Tibial nerve (tissue), 4 donors: ENCODE results near the gene ZNF32. TPM values are rescaled to one million over a fixed set of nuclear protein-coding genes. Genes with fewer than 3 reads are reported as not detected.

ENCODE experiments used
- DNase-seq, 2 donors: peaks; one replicate each; pipeline ENCODE4 v3.0.0-alpha.2; 2019; ENCODE audit warnings: low spot score in 2 of 2
- H3K27ac ChIP-seq, 4 donors: fragments of 200-600 bp; sonication (generic) in 3 of 4; one replicate each; pipeline ENCODE4 v1.5.1; 2017 to 2019; ENCODE audit warnings: mild to moderate bottlenecking in 1 of 4
- H3K27me3 ChIP-seq, 2 donors: fragments of 200-600 bp; sonication (generic) in 1 of 2; one replicate each; pipeline versions ENCODE4 v1.5.1 to v1.6.0; 2017 to 2019
- H3K36me3 ChIP-seq, 3 donors: fragments of 200-600 bp; sonication (generic); one replicate each; pipeline ENCODE4 v1.5.1; 2018 to 2019
- H3K4me1 ChIP-seq, 4 donors: fragments of 200-600 bp; sonication (generic) in 3 of 4; one replicate each; pipeline ENCODE4 v1.5.1; 2017 to 2019
- H3K4me3 ChIP-seq, 4 donors: fragments of 200-600 bp; sonication (generic) in 3 of 4; one replicate each; pipeline ENCODE4 v1.5.1; 2017 to 2019; ENCODE audit warnings: mild to moderate bottlenecking in 1 of 4, moderate library complexity in 1 of 4
- H3K9me3 ChIP-seq, 4 donors: fragments of 200-600 bp; sonication (generic) in 3 of 4; one replicate each; pipeline ENCODE4 v1.5.1; 2017 to 2019
- CTCF ChIP-seq, 5 experiments: fragments of 200-600 bp in 3 of 5; fragments of 450-650 bp in 2 of 5; sonication (generic) in 3 of 5; IDR thresholded peaks; one replicate each; pipeline ENCODE4 v1.5.1; 2016 to 2019; ENCODE audit warnings: antibody characterized with exemption in 5 of 5, mild to moderate bottlenecking in 3 of 5, moderate library complexity in 2 of 5
- EP300 ChIP-seq, 2 donors: sonication (generic); formaldehyde crosslinking; IDR thresholded peaks; one replicate each; pipeline ENCODE4 v1.6.1; 2017; ENCODE audit warnings: antibody characterized with exemption in 2 of 2, mild to moderate bottlenecking in 1 of 2
- POLR2A ChIP-seq, 2 donors: fragments of 450-650 bp; IDR thresholded peaks; one replicate each; pipeline ENCODE4 v1.6.1; 2017; ENCODE audit warnings: antibody characterized with exemption in 2 of 2, mild to moderate bottlenecking in 2 of 2, moderate library complexity in 2 of 2
- WGBS, 2 donors: methylation state at CpG; one replicate each; pipeline ENCODE4 v1.1.5; 2018; 5-methylcytosine and 5-hydroxymethylcytosine counted together
- total RNA-seq, 4 donors: library from RNA; depleted of rRNA; stranded (reverse); fragments of >200 nt; gene quantifications; one replicate each; pipeline ENCODE4 v1.1.0, GENCODE V29; 2016

The ZNF32 gene
- total RNA-seq, 4 donors from 2014 or later: 33.6 to 66.1 (median 52.5) TPM

- no peak for TF ChIP-seq CTCF (IDR thresholded peaks at IDR 0.05)
- no peak for TF ChIP-seq EP300 (IDR thresholded peaks at IDR 0.05)
- no peak for TF ChIP-seq POLR2A (IDR thresholded peaks at IDR 0.05)
- WGBS, 2 donors: 86 to 90% methylated on average over 6 of the region's 6 CpGs
Observed at GRCh38 chr10:43681721-43682120, 33.0 kb upstream of the ZNF32 start.

GRCh38 chr10:43681220-43681619 lies 32.5 kb upstream of the ZNF32 start:
- Histone ChIP-seq H3K9me3 (no peaks in the 10 kb centered on the region), H3K27ac (no peak overlapping the region), H3K4me3 (no peak overlapping the region), H3K27me3 (no peaks in the 10 kb centered on the region), H3K4me1 (peaks cover 0 to 7% (median 0%) of the 10 kb centered on the region in 4 donors), H3K36me3 (no peaks in the 10 kb centered on the region)
- TF ChIP-seq CTCF (IDR thresholded peaks at IDR 0.05) (no peak), EP300 (IDR thresholded peaks at IDR 0.05) (no peak), POLR2A (IDR thresholded peaks at IDR 0.05) (no peak)
- no peak for DNase-seq
- WGBS, 2 donors: 70 to 75% methylated on average over 7 of the region's 7 CpGs

More at GRCh38 chr10:43681721-43682120, 33.0 kb upstream of the ZNF32 start:
- Histone ChIP-seq H3K4me3 (no peak overlapping the region), H3K4me1 (peaks cover 0 to 7% (median 0%) of the 10 kb centered on the region in 4 donors), H3K9me3 (no peaks in the 10 kb centered on the region), H3K36me3 (no peaks in the 10 kb centered on the region), H3K27ac (no peak overlapping the region), H3K27me3 (no peaks in the 10 kb centered on the region)
- DNase-seq: no peak

DNA sequence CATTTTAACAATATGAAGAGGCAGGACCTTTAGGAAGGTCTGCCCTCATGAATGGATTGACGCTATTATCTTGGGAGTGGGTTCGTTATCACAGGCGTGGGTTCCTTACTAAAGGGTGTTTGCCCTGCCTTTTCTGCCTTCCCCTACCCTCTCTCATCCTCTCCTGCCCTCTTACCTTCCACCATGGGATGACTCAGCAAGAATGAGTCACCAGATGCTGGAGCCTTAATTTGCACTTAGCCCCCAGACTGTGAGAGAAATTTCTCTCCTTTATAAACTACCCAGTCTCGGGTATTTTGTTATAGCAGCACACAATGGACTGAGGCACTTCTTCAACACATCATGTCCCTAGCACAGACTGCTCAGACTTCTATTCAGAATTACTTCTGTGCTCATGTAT lies 31.4 kb upstream of the ZNF32 start:
- Histone ChIP-seq H3K27me3 (no peaks in the 10 kb centered on the region), H3K4me1 (peaks cover 0 to 7% (median 0%) of the 10 kb centered on the region in 4 donors), H3K9me3 (no peaks in the 10 kb centered on the region), H3K4me3 (no peak overlapping the region), H3K27ac (no peak overlapping the region), H3K36me3 (no peaks in the 10 kb centered on the region)
- WGBS, 2 donors: 78 to 80% methylated on average over 4 of the region's 4 CpGs
- no peak for TF ChIP-seq EP300 (IDR thresholded peaks at IDR 0.05)
- no peak for TF ChIP-seq POLR2A (IDR thresholded peaks at IDR 0.05)
- TF ChIP-seq CTCF (IDR thresholded peaks at IDR 0.05): no peak
- no peak for DNase-seq

GRCh38 chr10:43679509-43679908 lies 30.8 kb upstream of the ZNF32 start:
- Histone ChIP-seq H3K27ac (no peak overlapping the region), H3K9me3 (no peaks in the 10 kb centered on the region), H3K36me3 (no peaks in the 10 kb centered on the region), H3K27me3 (no peaks in the 10 kb centered on the region), H3K4me3 (no peak overlapping the region), H3K4me1 (peaks cover 0 to 7% (median 0%) of the 10 kb centered on the region in 4 donors)
- TF ChIP-seq POLR2A (IDR thresholded peaks at IDR 0.05) (no peak), EP300 (IDR thresholded peaks at IDR 0.05) (no peak), CTCF (IDR thresholded peaks at IDR 0.05) (no peak)
- DNase-seq: no peak
- WGBS, 2 donors: 48 to 67% methylated on average over 7 of the region's 7 CpGs

GRCh38 chr10:43678654-43679053 lies 30.0 kb upstream of the ZNF32 start:
- Histone ChIP-seq H3K4me1 (peaks cover 0 to 7% (median 0%) of the 10 kb centered on the region in 4 donors), H3K27me3 (no peaks in the 10 kb centered on the region), H3K27ac (no peak overlapping the region), H3K9me3 (no peaks in the 10 kb centered on the region), H3K36me3 (no peaks in the 10 kb centered on the region), H3K4me3 (no peak overlapping the region)
- TF ChIP-seq EP300 (IDR thresholded peaks at IDR 0.05) (no peak), CTCF (IDR thresholded peaks at IDR 0.05) (no peak), POLR2A (IDR thresholded peaks at IDR 0.05) (no peak)
- no peak for DNase-seq
- WGBS, 2 donors: 89 to 93% methylated on average over 10 of the region's 10 CpGs
